Hematopoietic multipotent progenitor cell (in vitro differentiated cells): ENCODE results near the gene ERAS. TPM values are rescaled to one million over a fixed set of nuclear protein-coding genes. Genes with fewer than 3 reads are reported as not detected.
A peak's percentile ranks its signal among the peaks of the same experiment; 100 is the strongest.
"Not testable (repeated sequence)": the region's sequence is repeated elsewhere in the genome, so short reads cannot be mapped to it uniquely, and the experiment has no call there.

ENCODE experiments used
- DNase-seq, 3 donors: peaks; one replicate each; pipeline ENCODE4 v3.0.0-alpha.2; 2011 to 2015; ENCODE audit warnings: low read depth in 2 of 3, low spot score in 2 of 3
- total RNA-seq: library from RNA; depleted of rRNA; stranded (reverse); fragments of >200 nt; gene quantifications from one replicate; pipeline ENCODE4 v1.2.3, GENCODE V29; 2012

Gene ERAS
- total RNA-seq, 1 donor, result 0.27 TPM

- DNase-seq, result no peak
Observed at GRCh38 chrX:48794911-48795515, 31.3 kb upstream of the ERAS start.

GRCh38 chrX:48798318-48798717 lies 28.0 kb upstream of the ERAS start:
- DNase-seq, result no peak

GRCh38 chrX:48800574-48801279 lies 25.6 kb upstream of the ERAS start:
- peak in 2 of 3 donors; percentile 58 to 69 for DNase-seq

GRCh38 chrX:48801280-48802088 lies 24.8 kb upstream of the ERAS start, which contains the start of gene HDAC6:
Gene HDAC6 (plus strand): TSS chrX:48802067. CDS start chrX:48802693, 626 bp downstream.
- peak; percentile 81 to 99 (median 98) for DNase-seq

GRCh38 chrX:48802089-48802904 lies 24.0 kb upstream of the ERAS start:
- DNase-seq, result peak in 2 of 3 donors; percentile 76 to 86

- DNase-seq, result no peak
Observed at GRCh38 chrX:48802905-48803200, 23.5 kb upstream of the ERAS start.

- DNase-seq, result no peak
Observed at GRCh38 chrX:48806081-48806480, 20.2 kb upstream of the ERAS start.

- no peak for DNase-seq
Observed at GRCh38 chrX:48813644-48814043, 12.7 kb upstream of the ERAS start.

GRCh38 chrX:48814722-48815121 lies 11.6 kb upstream of the ERAS start:
- DNase-seq, result no peak

GRCh38 chrX:48815266-48815665 lies 11.0 kb upstream of the ERAS start:
- DNase-seq, result no peak

- DNase-seq, result no peak
Observed at GRCh38 chrX:48816014-48816810, 10.1 kb upstream of the ERAS start.

GRCh38 chrX:48818098-48818497 lies 8.2 kb upstream of the ERAS start:
- DNase-seq, result no peak

- no peak for DNase-seq
Observed at GRCh38 chrX:48818866-48819265, 7.4 kb upstream of the ERAS start.

GRCh38 chrX:48819394-48819793 lies 6.9 kb upstream of the ERAS start:
- DNase-seq, result not testable (repeated sequence)

GRCh38 chrX:48823053-48823452 lies 3.3 kb upstream of the ERAS start:
- no peak for DNase-seq

GRCh38 chrX:48824066-48824465 lies 2.2 kb upstream of the ERAS start:
- DNase-seq, result no peak

GRCh38 chrX:48826876-48827653 lies 752 bp downstream of the ERAS start:
- no peak for DNase-seq

GRCh38 chrX:48827654-48827968 lies 1.3 kb downstream of the ERAS start:
- no peak for DNase-seq

GRCh38 chrX:48829016-48829735 lies 2.9 kb downstream of the ERAS start:
- no peak for DNase-seq
